Measurements from ENCODE around the gene C11orf65.
"Not testable (repeated sequence)": the region's sequence is repeated elsewhere in the genome, so short reads cannot be mapped to it uniquely, and the experiment has no call there.

The C11orf65 gene

GRCh38 chr11:108474664-108475463, 7.5 kb upstream of the C11orf65 start:
- TF ChIP-seq CTCF (conservative IDR thresholded peaks at IDR 0.05; ENCODE audit: low read depth): no peak
- ChIA-PET CTCF (no interaction called here), POLR2A (ENCODE audit: low non-redundant PET) (no interaction called here)
- H3K27ac ChIP-seq: no peak overlapping the region
- DNase-seq (ENCODE audit: low spot score): no peak

- POLR2A ChIA-PET (ENCODE audit: low non-redundant PET): no interaction called here
- peak overlapping the region; percentile 70 for H3K27ac ChIP-seq
- CTCF ChIA-PET: no interaction called here
- TF ChIP-seq CTCF (conservative IDR thresholded peaks at IDR 0.05; ENCODE audit: low read depth): no peak
- DNase-seq (ENCODE audit: low spot score): no peak
Measured at GRCh38 chr11:108472681-108473080, 5.4 kb upstream of the C11orf65 start.

- CTCF ChIA-PET: no interaction called here
- no peak for TF ChIP-seq CTCF (conservative IDR thresholded peaks at IDR 0.05; ENCODE audit: low read depth)
- POLR2A ChIA-PET (ENCODE audit: low non-redundant PET): no interaction called here
- H3K27ac ChIP-seq: no peak overlapping the region
- DNase-seq (ENCODE audit: low spot score): no peak
Measured at GRCh38 chr11:108468478-108468864, 1.1 kb upstream of the C11orf65 start.

- CTCF ChIA-PET: no interaction called here
Measured at GRCh38 chr11:108466405-108466804, 924 bp downstream of the C11orf65 start.

GRCh38 chr11:108453207-108453835, 14.0 kb downstream of the C11orf65 start:
- CTCF ChIA-PET: no interaction called here
- DNase-seq (ENCODE audit: low spot score): no peak
- no peak overlapping the region for H3K27ac ChIP-seq
- POLR2A ChIA-PET (ENCODE audit: low non-redundant PET): no interaction called here
- no peak for TF ChIP-seq CTCF (conservative IDR thresholded peaks at IDR 0.05; ENCODE audit: low read depth)

More at GRCh38 chr11:108466405-108466804, 924 bp downstream of the C11orf65 start:
- no peak for TF ChIP-seq CTCF (conservative IDR thresholded peaks at IDR 0.05; ENCODE audit: low read depth)
- peak overlapping the region; percentile 93 for H3K27ac ChIP-seq
- DNase-seq (ENCODE audit: low spot score): no peak
- POLR2A ChIA-PET (ENCODE audit: low non-redundant PET): interaction anchor here (1.0 kb wide), 1 partner anchor 31 kb away, joined by 6 read pairs; the partner anchor contains the start of gene POGLUT3

- CTCF ChIA-PET; POLR2A ChIA-PET (ENCODE audit: low non-redundant PET); H3K27ac ChIP-seq; DNase-seq (ENCODE audit: low spot score): not testable (repeated sequence)
Measured at GRCh38 chr11:108441445-108441844, 25.9 kb downstream of the C11orf65 start.

- no peak overlapping the region for H3K27ac ChIP-seq
- TF ChIP-seq CTCF (conservative IDR thresholded peaks at IDR 0.05; ENCODE audit: low read depth): no peak
- ChIA-PET POLR2A (ENCODE audit: low non-redundant PET) (no interaction called here), CTCF (no interaction called here)
- no peak for DNase-seq (ENCODE audit: low spot score)
Measured at GRCh38 chr11:108436594-108436993, 30.7 kb downstream of the C11orf65 start.

Measured in RWPE1 (cell line).